ENCODE results near the gene ATAD3A. TPM values are rescaled to one million over a fixed set of nuclear protein-coding genes. Genes with fewer than 3 reads are reported as not detected.
"Not testable (repeated sequence)": the region's sequence is repeated elsewhere in the genome, so short reads cannot be mapped to it uniquely, and the experiment has no call there.

Gene ATAD3A
- total RNA-seq, 1 experiment from 2014 or later, result 71.2 TPM

- TF ChIP-seq ETV6 (CRISPR knock-in tag; IDR thresholded peaks at IDR 0.05) (peak; percentile 72; the same call in 1 of the 2 replicates), HMGA2 (CRISPR knock-in tag; IDR thresholded peaks at IDR 0.05) (no peak), NR1H2 (CRISPR knock-in tag; IDR thresholded peaks at IDR 0.05) (no peak), E2F5 (CRISPR knock-in tag; IDR thresholded peaks at IDR 0.05) (peak; percentile 95), E2F1 (CRISPR knock-in tag; IDR thresholded peaks at IDR 0.05) (peak; percentile 36; the same call in 1 of the 2 replicates), USF2 (CRISPR knock-in tag; IDR thresholded peaks at IDR 0.05) (peak; percentile 57), HMGXB4 (CRISPR knock-in tag; IDR thresholded peaks at IDR 0.05) (0 out of 2 replicates have a peak, but pooled peaks have one; percentile 42), PRRX2 (CRISPR knock-in tag; IDR thresholded peaks at IDR 0.05) (no peak), ATF2 (CRISPR knock-in tag; IDR thresholded peaks at IDR 0.05; ENCODE audit: borderline replicate concordance, low read depth) (no peak), NFYB (CRISPR knock-in tag; conservative IDR thresholded peaks at IDR 0.05; ENCODE audit: low read depth) (peak; percentile 96), MAX (CRISPR knock-in tag; IDR thresholded peaks at IDR 0.05) (peak; percentile 92)
Measured at GRCh38 chr1:1471389-1472052, 40.4 kb upstream of the ATAD3A start, which contains the start of gene ATAD3B (continued).

GRCh38 chr1:1472053-1472876 is 39.7 kb upstream of the ATAD3A start:
- H3K36me3 Mint-ChIP-seq; POLR2A ChIA-PET; H3K27ac Mint-ChIP-seq; H3K4me1 Mint-ChIP-seq; H3K9me3 Mint-ChIP-seq; H3K27me3 Mint-ChIP-seq (ENCODE audit: low read depth); DNase-seq (ENCODE audit: low spot score): not testable (repeated sequence)
- peak overlapping the region; percentile 76 for H3K4me3 Mint-ChIP-seq
- CTCF ChIA-PET, result interaction anchor here (0.7 kb wide), 1 partner anchor 39 kb away, joined by 3 read pairs; no protein-coding TSS in a partner anchor
- ATAC-seq, result peak; percentile 15; the same call in 1 of the 2 replicates

GRCh38 chr1:1476011-1476410 is 36.0 kb upstream of the ATAD3A start:
- DNase-seq (ENCODE audit: low spot score); H3K9me3 Mint-ChIP-seq; ATAC-seq; POLR2A ChIA-PET; H3K27me3 Mint-ChIP-seq (ENCODE audit: low read depth); H3K4me1 Mint-ChIP-seq; H3K27ac Mint-ChIP-seq; H3K4me3 Mint-ChIP-seq; CTCF ChIA-PET: not testable (repeated sequence)
- peaks cover 17% of the 10 kb centered on the region for H3K36me3 Mint-ChIP-seq

- CTCF ChIA-PET, result no interaction called here
- Mint-ChIP-seq H3K4me3 (no peak overlapping the region), H3K27me3 (ENCODE audit: low read depth) (no peaks in the 10 kb centered on the region), H3K4me1 (no peaks in the 10 kb centered on the region), H3K27ac (no peak overlapping the region), H3K9me3 (no peaks in the 10 kb centered on the region), H3K36me3 (peaks cover 21% of the 10 kb centered on the region)
- no peak for TF ChIP-seq IRF2 (CRISPR knock-in tag; IDR thresholded peaks at IDR 0.05; ENCODE audit: borderline replicate concordance, low read depth)
- TF ChIP-seq NR1H2 (CRISPR knock-in tag; IDR thresholded peaks at IDR 0.05), result no peak
- no peak for TF ChIP-seq FOXJ3 (CRISPR knock-in tag; IDR thresholded peaks at IDR 0.05; ENCODE audit: borderline replicate concordance)
- TF ChIP-seq CREM (CRISPR knock-in tag; IDR thresholded peaks at IDR 0.05), result no peak
- no peak for TF ChIP-seq USF2 (CRISPR knock-in tag; IDR thresholded peaks at IDR 0.05)
- POLR2A ChIA-PET, result no interaction called here
- ATAC-seq, result no peak
- DNase-seq (ENCODE audit: low spot score), result no peak
Measured at GRCh38 chr1:1477206-1477605, 34.8 kb upstream of the ATAD3A start.
